NCI-H1694 treated with DMSO at 0.1 percent for 48 hours (cell line): Measurements from ENCODE around the gene FOXD4L5.
"Not testable (repeated sequence)": the region's sequence is repeated elsewhere in the genome, so short reads cannot be mapped to it uniquely, and the experiment has no call there.

Source experiments
- DNase-seq: peaks from one replicate; lab custom pipeline; 2025; lab: John Stamatoyannopoulos, UW

The FOXD4L5 gene

DNA sequence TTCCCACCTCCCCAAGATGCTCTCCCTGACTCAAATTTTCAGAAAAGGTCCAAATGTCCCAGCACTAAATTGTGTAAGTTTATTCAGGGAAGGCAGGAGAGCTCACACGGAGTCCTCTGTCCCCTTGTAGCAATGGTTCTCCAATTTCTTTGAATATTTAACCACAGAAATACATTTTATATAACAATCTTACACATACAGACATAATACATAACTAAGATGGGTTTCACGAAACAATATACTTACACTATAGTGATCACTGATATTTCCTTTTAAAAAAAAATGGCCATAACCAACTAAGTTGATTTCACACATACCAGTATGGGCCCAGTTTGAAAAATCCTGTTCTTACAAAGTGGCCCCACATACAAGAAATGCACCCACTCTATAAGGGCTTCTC lies at the start of gene FOXD4L5:
FOXD4L5 (minus strand) TSS at position 101 of the 400 bp plus-strand sequence. CDS start 832 bp downstream, outside the sequence.
- not testable (repeated sequence) for DNase-seq

DNA sequence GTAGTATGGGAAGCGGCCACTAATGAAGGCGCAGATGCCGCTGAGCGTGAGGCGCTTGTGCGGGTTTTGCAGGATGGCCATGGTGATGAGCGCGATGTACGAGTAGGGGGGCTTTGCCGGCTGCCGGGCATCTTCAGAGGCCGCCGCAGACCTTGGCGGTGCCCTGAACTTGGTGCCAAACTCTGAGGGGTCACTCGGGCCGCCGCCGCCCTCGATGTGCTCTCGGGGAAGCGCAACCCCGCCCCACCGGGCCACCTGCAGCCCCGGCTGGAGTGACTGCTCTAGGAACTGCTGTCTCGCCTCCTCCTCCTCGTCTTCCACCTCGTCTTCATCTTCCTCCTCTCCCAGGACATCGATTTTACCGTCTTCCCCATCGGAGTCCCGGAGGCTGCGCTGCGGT lies 1.1 kb downstream of the FOXD4L5 start:
- not testable (repeated sequence) for DNase-seq

DNA sequence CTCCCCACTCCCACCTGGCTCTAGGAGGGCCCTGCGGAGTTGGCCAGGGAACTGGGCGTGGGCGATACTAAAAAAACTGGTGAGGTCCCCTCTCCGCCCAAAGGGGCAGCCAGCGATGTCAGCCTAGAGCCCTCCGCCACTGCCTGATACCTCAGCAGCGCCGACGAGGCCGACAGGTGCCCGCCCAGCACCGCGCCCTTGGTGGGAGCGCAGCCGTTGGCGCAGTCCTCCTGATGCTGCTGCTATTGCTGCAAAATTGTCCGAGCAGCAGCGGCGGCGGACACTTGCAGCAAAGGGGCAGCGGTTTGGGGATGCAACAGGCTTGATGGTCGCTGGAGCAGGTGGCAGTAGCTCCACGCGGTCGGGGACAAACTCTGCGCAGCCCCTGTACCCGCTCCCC lies 2.0 kb downstream of the FOXD4L5 start:
- DNase-seq: not testable (repeated sequence)
